BE2C (cell line): ENCODE results near the gene SND1.

ENCODE experiments used
- DNase-seq: peaks from one replicate; pipeline ENCODE4 v3.0.0-alpha.2; 2020
- H3K27me3 ChIP-seq: fragments of 250-450 bp; sonication (Bioruptor Pico); 2 replicates; pipeline ENCODE4 v1.5.1; 2020; ENCODE audit warnings: mild to moderate bottlenecking
- H3K36me3 ChIP-seq: fragments of 250-450 bp; sonication (Bioruptor Pico); 2 replicates; pipeline ENCODE4 v1.5.1; 2020; ENCODE audit warnings: mild to moderate bottlenecking
- H3K4me1 ChIP-seq: fragments of 250-450 bp; sonication (Bioruptor Pico); 2 replicates; pipeline ENCODE4 v1.5.1; 2020
- H3K4me3 ChIP-seq: 2 replicates; pipeline ENCODE4 v1.5.1; 2011; ENCODE audit warnings: low read depth, low read length
- H3K9me3 ChIP-seq: fragments of 250-450 bp; sonication (Bioruptor Pico); 2 replicates; pipeline ENCODE4 v1.5.1; 2020
- CTCF ChIP-seq: IDR thresholded peaks from 2 replicates; pipeline ENCODE4 v1.5.1; 2012; ENCODE audit warnings: mild to moderate bottlenecking, low read depth, low read length

Gene SND1

GRCh38 chr7:127911968-127912511, 260.0 kb downstream of the SND1 start:
- Histone ChIP-seq H3K36me3 (no peaks in the 10 kb centered on the region), H3K9me3 (no peaks in the 10 kb centered on the region), H3K4me3 (no peak overlapping the region), H3K27me3 (no peaks in the 10 kb centered on the region), H3K4me1 (no peaks in the 10 kb centered on the region)
- DNase-seq, result no peak
- TF ChIP-seq CTCF, result no peak

GRCh38 chr7:127912901-127913300, 260.9 kb downstream of the SND1 start:
- Histone ChIP-seq H3K4me1 (no peaks in the 10 kb centered on the region), H3K9me3 (no peaks in the 10 kb centered on the region), H3K27me3 (no peaks in the 10 kb centered on the region), H3K4me3 (no peak overlapping the region), H3K36me3 (no peaks in the 10 kb centered on the region)
- no peak for DNase-seq
- no peak for TF ChIP-seq CTCF

- H3K4me3 ChIP-seq, result no peak overlapping the region
- no peak for DNase-seq
- no peak for TF ChIP-seq CTCF
- no peaks in the 10 kb centered on the region for H3K36me3 ChIP-seq
- H3K4me1 ChIP-seq, result no peaks in the 10 kb centered on the region
- no peaks in the 10 kb centered on the region for H3K9me3 ChIP-seq
- H3K27me3 ChIP-seq, result no peaks in the 10 kb centered on the region
These were observed 261.7 kb downstream of the SND1 start for GRCh38 chr7:127913686-127914085.

GRCh38 chr7:127914693-127915092, 262.7 kb downstream of the SND1 start:
- no peak for DNase-seq
- H3K27me3 ChIP-seq, result no peaks in the 10 kb centered on the region
- no peak for TF ChIP-seq CTCF
- no peaks in the 10 kb centered on the region for H3K9me3 ChIP-seq
- H3K36me3 ChIP-seq, result no peaks in the 10 kb centered on the region
- H3K4me3 ChIP-seq, result no peak overlapping the region
- H3K4me1 ChIP-seq, result no peaks in the 10 kb centered on the region

GRCh38 chr7:127916735-127917134, 264.7 kb downstream of the SND1 start:
- Histone ChIP-seq H3K9me3 (no peaks in the 10 kb centered on the region), H3K36me3 (no peaks in the 10 kb centered on the region), H3K4me1 (no peaks in the 10 kb centered on the region), H3K4me3 (no peak overlapping the region), H3K27me3 (no peaks in the 10 kb centered on the region)
- TF ChIP-seq CTCF, result no peak
- no peak for DNase-seq

- Histone ChIP-seq H3K9me3 (no peaks in the 10 kb centered on the region), H3K4me3 (no peak overlapping the region), H3K27me3 (no peaks in the 10 kb centered on the region), H3K4me1 (no peaks in the 10 kb centered on the region), H3K36me3 (no peaks in the 10 kb centered on the region)
- TF ChIP-seq CTCF, result no peak
- no peak for DNase-seq
These were observed 266.1 kb downstream of the SND1 start for GRCh38 chr7:127918130-127918529.
